IPS-15b (cell line): ENCODE results near the gene P4HB.
A peak's percentile ranks its signal among the peaks of the same experiment; 100 is the strongest.

Experiments
- H3K27me3 ChIP-seq: one replicate; pipeline ENCODE4 v1.6.1; 2013; ENCODE audit warnings: low read length; ENCODE audit not compliant: control insufficient read depth, insufficient read depth
- H3K36me3 ChIP-seq: one replicate; pipeline ENCODE4 v1.6.1; 2013; ENCODE audit warnings: low read length; ENCODE audit not compliant: control insufficient read depth, insufficient read depth
- H3K4me1 ChIP-seq: one replicate; pipeline ENCODE4 v1.6.1; 2013; ENCODE audit warnings: mild to moderate bottlenecking, low read length; ENCODE audit not compliant: control insufficient read depth, insufficient read depth
- H3K4me3 ChIP-seq: one replicate; pipeline ENCODE4 v1.5.1; 2013; ENCODE audit warnings: low read depth, low read length
- H3K9ac ChIP-seq: one replicate; pipeline ENCODE4 v1.6.1; 2013; ENCODE audit warnings: low read depth, mild to moderate bottlenecking, low read length
- H3K9me3 ChIP-seq: one replicate; pipeline ENCODE4 v1.6.1; 2013; ENCODE audit warnings: mild to moderate bottlenecking, low read length; ENCODE audit not compliant: control insufficient read depth, insufficient read depth

Gene P4HB

DNA sequence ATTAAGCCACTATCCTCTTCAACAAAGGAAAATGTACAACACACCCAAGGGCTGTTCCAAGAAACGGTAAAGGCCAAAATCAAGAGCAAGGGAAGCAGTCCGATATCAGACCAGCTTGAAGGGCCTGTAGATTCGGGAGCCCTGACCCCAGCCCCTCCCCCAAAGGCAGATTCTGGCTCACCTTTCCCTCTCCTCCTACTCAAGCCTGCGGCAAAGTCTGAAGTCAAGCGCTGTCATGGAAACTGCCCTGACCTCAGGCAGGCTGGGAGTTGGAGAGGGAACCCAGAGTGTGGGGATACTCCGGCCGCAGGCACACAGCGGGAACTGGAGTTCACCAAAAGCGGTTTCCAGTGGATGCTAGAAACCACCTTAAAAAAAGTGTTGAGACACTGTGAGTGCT lies 29.3 kb upstream of the P4HB start:
- Histone ChIP-seq H3K9ac (no peak overlapping the region), H3K27me3 (no peaks in the 10 kb centered on the region), H3K4me3 (peak overlapping the region; percentile 58), H3K4me1 (no peaks in the 10 kb centered on the region), H3K9me3 (no peaks in the 10 kb centered on the region), H3K36me3 (peaks cover 53% of the 10 kb centered on the region)

DNA sequence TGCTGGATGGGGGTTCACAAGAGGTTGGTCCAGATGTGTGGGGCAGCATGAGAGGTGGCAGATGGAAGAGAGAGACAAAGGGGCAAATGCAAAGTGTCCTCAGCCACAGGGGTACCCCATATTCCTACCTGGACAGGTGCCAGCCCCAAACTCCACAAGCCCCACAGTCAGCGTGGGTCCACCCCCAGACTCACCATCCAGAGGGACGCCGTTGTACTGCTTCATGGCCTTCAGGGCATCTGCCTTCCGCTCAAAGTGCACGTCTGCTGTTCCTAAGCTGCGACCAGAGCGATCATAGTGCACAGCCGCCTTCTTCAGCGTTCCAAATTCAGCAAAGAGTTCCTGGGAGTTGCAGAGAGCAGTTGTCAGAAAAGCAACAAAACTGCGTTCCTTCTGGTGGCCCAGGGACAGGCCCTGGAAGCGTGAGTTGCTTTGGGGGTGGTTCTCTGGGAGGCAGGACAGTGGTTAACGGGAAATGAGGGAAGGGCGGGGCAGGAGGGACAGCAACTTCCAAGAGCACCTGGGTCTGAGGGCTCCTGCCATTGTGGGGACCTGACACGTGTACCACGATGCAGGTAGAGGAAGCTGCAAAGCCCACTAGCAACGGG lies 28.8 kb upstream of the P4HB start:
- Histone ChIP-seq H3K9me3 (no peaks in the 10 kb centered on the region), H3K4me3 (no peak overlapping the region), H3K27me3 (no peaks in the 10 kb centered on the region), H3K36me3 (peaks cover 51% of the 10 kb centered on the region), H3K4me1 (no peaks in the 10 kb centered on the region), H3K9ac (no peak overlapping the region)

- Histone ChIP-seq H3K4me1 (no peaks in the 10 kb centered on the region), H3K4me3 (no peak overlapping the region), H3K36me3 (peaks cover 50% of the 10 kb centered on the region), H3K27me3 (no peaks in the 10 kb centered on the region), H3K9ac (no peak overlapping the region), H3K9me3 (no peaks in the 10 kb centered on the region)
Measured at GRCh38 chr17:81888105-81888987, 28.0 kb upstream of the P4HB start.

DNA sequence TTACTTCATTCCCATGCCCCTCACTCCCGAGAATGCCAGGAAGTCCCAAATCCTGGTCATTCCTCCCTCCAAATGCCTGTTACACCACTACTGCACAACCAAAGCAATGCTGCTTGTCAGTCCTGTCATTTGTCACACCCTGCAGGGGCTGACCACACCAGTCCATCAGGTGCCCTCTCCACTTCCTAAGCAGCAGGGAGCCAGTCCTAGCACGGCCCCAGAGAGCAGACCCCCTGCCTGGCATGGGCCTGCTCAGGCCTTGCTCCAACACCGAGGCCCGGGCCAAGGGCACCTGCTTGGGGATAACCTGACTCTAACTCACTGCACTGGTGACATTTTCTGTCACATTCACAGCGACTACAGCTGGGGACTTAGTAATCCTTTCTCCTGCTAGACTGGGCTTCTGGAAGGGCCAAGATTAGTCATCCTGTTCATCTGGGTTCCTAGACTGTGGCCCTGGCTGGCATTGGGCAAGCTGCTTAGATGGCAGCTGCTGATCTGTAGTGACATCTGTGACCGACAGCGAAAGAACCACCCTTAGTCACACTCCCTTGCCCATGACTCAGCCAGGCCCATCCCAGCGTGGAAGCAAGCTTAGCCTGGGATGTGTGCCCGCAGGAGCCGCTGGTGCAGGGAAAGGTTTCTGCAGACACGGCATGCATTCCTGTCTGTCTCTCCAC lies 25.7 kb upstream of the P4HB start:
- Histone ChIP-seq H3K9me3 (no peaks in the 10 kb centered on the region), H3K4me1 (no peaks in the 10 kb centered on the region), H3K36me3 (peaks cover 53% of the 10 kb centered on the region), H3K9ac (no peak overlapping the region), H3K4me3 (no peak overlapping the region), H3K27me3 (no peaks in the 10 kb centered on the region)

GRCh38 chr17:81885454-81885853 lies 25.1 kb upstream of the P4HB start:
- Histone ChIP-seq H3K4me3 (no peak overlapping the region), H3K27me3 (no peaks in the 10 kb centered on the region), H3K4me1 (no peaks in the 10 kb centered on the region), H3K36me3 (peaks cover 51% of the 10 kb centered on the region), H3K9me3 (no peaks in the 10 kb centered on the region), H3K9ac (no peak overlapping the region)

GRCh38 chr17:81884968-81885367 lies 24.6 kb upstream of the P4HB start:
- Histone ChIP-seq H3K36me3 (peaks cover 48% of the 10 kb centered on the region), H3K9ac (no peak overlapping the region), H3K27me3 (no peaks in the 10 kb centered on the region), H3K4me3 (no peak overlapping the region), H3K4me1 (no peaks in the 10 kb centered on the region), H3K9me3 (no peaks in the 10 kb centered on the region)

- Histone ChIP-seq H3K4me3 (no peak overlapping the region), H3K9ac (no peak overlapping the region), H3K27me3 (no peaks in the 10 kb centered on the region), H3K36me3 (peaks cover 45% of the 10 kb centered on the region), H3K4me1 (no peaks in the 10 kb centered on the region), H3K9me3 (no peaks in the 10 kb centered on the region)
Measured at GRCh38 chr17:81884520-81884919, 24.2 kb upstream of the P4HB start.

GRCh38 chr17:81879121-81879520 lies 18.8 kb upstream of the P4HB start:
- H3K4me1 ChIP-seq: no peaks in the 10 kb centered on the region
- no peaks in the 10 kb centered on the region for H3K27me3 ChIP-seq
- H3K36me3 ChIP-seq: peaks cover 14% of the 10 kb centered on the region
- H3K4me3 ChIP-seq: no peak overlapping the region
- H3K9me3 ChIP-seq: no peaks in the 10 kb centered on the region
- no peak overlapping the region for H3K9ac ChIP-seq

DNA sequence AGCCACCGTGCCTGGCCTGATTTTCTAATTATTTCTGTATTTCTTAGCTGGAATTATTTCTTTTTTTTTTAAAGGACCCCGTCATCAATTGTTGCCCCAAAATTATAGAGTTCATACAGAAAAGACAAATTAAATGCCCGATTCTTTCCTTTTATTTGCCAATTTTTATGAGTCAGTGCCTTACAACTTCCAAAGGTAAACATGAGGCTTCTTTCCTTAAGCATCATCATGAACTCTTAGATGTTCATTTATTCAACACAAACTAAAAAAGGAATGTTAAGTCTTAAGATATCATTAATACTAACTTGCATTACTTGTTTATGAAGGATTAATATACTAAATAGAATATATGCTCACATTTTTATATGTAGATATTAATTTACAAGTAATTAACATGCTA lies 18.0 kb upstream of the P4HB start:
- Histone ChIP-seq H3K9me3 (no peaks in the 10 kb centered on the region), H3K27me3 (no peaks in the 10 kb centered on the region), H3K4me3 (no peak overlapping the region), H3K36me3 (peaks cover 12% of the 10 kb centered on the region), H3K4me1 (no peaks in the 10 kb centered on the region), H3K9ac (no peak overlapping the region)

DNA sequence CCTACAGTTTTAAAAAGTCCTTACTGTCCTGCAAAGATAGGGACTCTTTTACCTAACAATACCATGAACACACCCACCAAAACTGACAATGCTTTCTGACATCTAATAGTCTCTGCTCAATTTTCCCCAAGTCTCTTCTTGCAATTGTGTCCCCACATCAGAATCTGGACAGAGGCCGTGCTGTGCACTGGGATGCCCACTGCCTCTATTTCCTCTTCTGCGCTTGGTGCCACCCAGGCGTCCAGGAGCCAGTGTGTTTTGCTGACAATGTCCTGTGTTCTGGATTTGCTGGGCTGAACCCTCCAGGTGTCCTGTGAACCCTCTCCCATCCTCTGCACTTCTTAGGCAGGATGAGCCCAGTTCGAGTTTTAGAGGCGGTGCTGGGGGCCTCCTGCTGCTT lies 17.2 kb upstream of the P4HB start:
- H3K36me3 ChIP-seq: peaks cover 11% of the 10 kb centered on the region

DNA sequence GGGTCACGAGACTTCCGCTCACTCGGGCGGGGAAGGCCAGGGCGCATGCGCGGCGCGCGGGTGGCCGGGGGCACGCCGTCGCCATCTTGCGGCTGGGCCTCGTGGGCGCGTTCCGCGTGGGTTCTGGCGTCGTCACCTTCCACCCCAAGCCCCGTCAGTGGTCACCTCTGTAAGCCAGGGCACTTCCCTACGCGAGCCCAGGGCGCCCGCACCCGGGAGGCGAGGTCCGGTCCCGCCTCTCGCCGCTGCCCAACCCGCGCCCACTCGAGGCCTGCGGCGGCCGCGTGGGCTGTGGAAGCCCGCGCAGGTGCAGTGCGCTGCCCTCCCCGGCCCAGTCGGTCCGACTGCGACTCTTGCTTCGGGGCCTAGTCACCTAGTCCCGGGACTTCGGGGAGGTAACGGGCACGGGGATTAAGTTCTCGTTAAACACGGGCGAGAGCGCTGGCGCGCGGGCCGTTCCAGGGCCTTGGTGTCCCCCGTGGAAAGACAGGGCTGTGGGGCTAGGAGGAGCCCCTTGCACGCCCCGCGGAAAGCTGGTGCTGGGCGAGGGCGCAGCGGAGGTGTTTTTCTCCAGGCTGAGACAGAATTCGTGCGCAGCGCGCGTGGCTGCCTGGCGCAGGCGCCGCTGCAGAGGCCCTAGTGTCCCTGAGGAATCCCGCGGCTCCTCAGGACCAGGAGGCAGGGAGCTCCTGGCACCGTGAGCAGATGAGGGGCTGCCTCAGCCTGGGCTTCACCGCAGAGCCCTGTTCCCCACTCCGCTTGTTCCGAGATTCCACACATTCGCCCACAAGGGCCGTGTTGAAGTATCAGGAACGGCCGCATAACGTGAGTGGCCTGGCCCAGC lies 11.3 kb upstream of the P4HB start:
- Histone ChIP-seq H3K4me3 (peak overlapping the region; percentile 91), H3K9ac (peak overlapping the region; percentile 98), H3K4me1 (no peaks in the 10 kb centered on the region), H3K27me3 (no peaks in the 10 kb centered on the region), H3K9me3 (no peaks in the 10 kb centered on the region), H3K36me3 (peaks cover 12% of the 10 kb centered on the region)

More for the DNA sequence above, 17.2 kb upstream of the P4HB start:
- Histone ChIP-seq H3K4me3 (no peak overlapping the region), H3K4me1 (no peaks in the 10 kb centered on the region), H3K9ac (no peak overlapping the region), H3K27me3 (no peaks in the 10 kb centered on the region), H3K9me3 (no peaks in the 10 kb centered on the region)
